ENCODE results near the gene CERS1.

The CERS1 gene

GRCh38 chr19:18895824-18896341 is at the start of gene CERS1:
Gene CERS1 (minus strand): TSS chr19:18896158. CDS start chr19:18896072, 86 bp downstream.
- DNase-seq, result no peak

- DNase-seq, result no peak
These were observed 49.3 kb upstream of the CERS1 start for GRCh38 chr19:18945297-18945696.

- DNase-seq, result no peak
These were observed 47.5 kb upstream of the CERS1 start for GRCh38 chr19:18943465-18943864.

GRCh38 chr19:18942692-18943091 is 46.7 kb upstream of the CERS1 start:
- DNase-seq, result no peak

- DNase-seq, result no peak
These were observed 45.8 kb upstream of the CERS1 start for GRCh38 chr19:18941628-18942354.

GRCh38 chr19:18940769-18941627 is 45.0 kb upstream of the CERS1 start, which contains the start of gene HOMER3:
Gene HOMER3 (minus strand): TSS chr19:18941217. CDS start chr19:18938982, 2,235 bp downstream.
- no peak for DNase-seq

GRCh38 chr19:18939922-18940768 is 44.2 kb upstream of the CERS1 start:
- DNase-seq, result no peak

- no peak for DNase-seq
These were observed 43.2 kb upstream of the CERS1 start for GRCh38 chr19:18939163-18939562.

GRCh38 chr19:18933297-18933696 is 37.3 kb upstream of the CERS1 start:
- DNase-seq, result no peak

GRCh38 chr19:18932216-18932841 is 36.4 kb upstream of the CERS1 start:
- DNase-seq, result no peak

- no peak for DNase-seq
These were observed 35.6 kb upstream of the CERS1 start for GRCh38 chr19:18931316-18932162.

GRCh38 chr19:18929311-18929710 is 33.4 kb upstream of the CERS1 start:
- no peak for DNase-seq

- DNase-seq, result no peak
These were observed 32.3 kb upstream of the CERS1 start for GRCh38 chr19:18928018-18928805.

GRCh38 chr19:18924684-18925213 is 28.8 kb upstream of the CERS1 start:
- DNase-seq, result no peak

GRCh38 chr19:18922228-18922985 is 26.4 kb upstream of the CERS1 start:
- no peak for DNase-seq

GRCh38 chr19:18921593-18921992 is 25.6 kb upstream of the CERS1 start:
- no peak for DNase-seq

GRCh38 chr19:18920400-18920799 is 24.4 kb upstream of the CERS1 start:
- DNase-seq, result no peak

- no peak for DNase-seq
These were observed 23.9 kb upstream of the CERS1 start for GRCh38 chr19:18919900-18920214.

- DNase-seq, result peak; percentile 100
These were observed 23.3 kb upstream of the CERS1 start, which contains the start of the genes COPE and DDX49 for GRCh38 chr19:18919086-18919899. Gene COPE (minus strand): TSS chr19:18919387. CDS start chr19:18919348, 39 bp downstream. Gene DDX49 (plus strand): TSS chr19:18919715. CDS start chr19:18919742, 27 bp downstream.
